ENCODE measurements around the gene PHACTR1.

GRCh38 chr6:12749531-12750379, 33.2 kb downstream of the PHACTR1 start:
- TF ChIP-seq CTCF (IDR thresholded peaks at IDR 0.05) (no peak), SMC3 (IDR thresholded peaks at IDR 0.05) (no peak), CHD2 (IDR thresholded peaks at IDR 0.05; ENCODE audit: low read length, partially characterized antibody) (no peak), HDAC2 (IDR thresholded peaks at IDR 0.05) (no peak), ESRRA (IDR thresholded peaks at IDR 0.05; ENCODE audit: borderline replicate concordance, low read length) (no peak), MAX (IDR thresholded peaks at IDR 0.05) (no peak), RCOR1 (IDR thresholded peaks at IDR 0.05; ENCODE audit: low read depth, low read length) (no peak), RAD21 (conservative IDR thresholded peaks at IDR 0.05 in 1 of 2, IDR thresholded peaks at IDR 0.05 in 1 of 2) (no peak)

All from A549 (cell line).